ENCODE results near the gene TRAFD1.

The TRAFD1 gene

GRCh38 chr12:112170376-112170775 is 45.0 kb downstream of the TRAFD1 start:
- DNase-seq (ENCODE audit: insufficient read length, low spot score) (no peak), FAIRE-seq (no peak)
- TF ChIP-seq CTCF (IDR thresholded peaks at IDR 0.05; ENCODE audit: insufficient read depth, missing control alignments): peak; percentile 40

DNA sequence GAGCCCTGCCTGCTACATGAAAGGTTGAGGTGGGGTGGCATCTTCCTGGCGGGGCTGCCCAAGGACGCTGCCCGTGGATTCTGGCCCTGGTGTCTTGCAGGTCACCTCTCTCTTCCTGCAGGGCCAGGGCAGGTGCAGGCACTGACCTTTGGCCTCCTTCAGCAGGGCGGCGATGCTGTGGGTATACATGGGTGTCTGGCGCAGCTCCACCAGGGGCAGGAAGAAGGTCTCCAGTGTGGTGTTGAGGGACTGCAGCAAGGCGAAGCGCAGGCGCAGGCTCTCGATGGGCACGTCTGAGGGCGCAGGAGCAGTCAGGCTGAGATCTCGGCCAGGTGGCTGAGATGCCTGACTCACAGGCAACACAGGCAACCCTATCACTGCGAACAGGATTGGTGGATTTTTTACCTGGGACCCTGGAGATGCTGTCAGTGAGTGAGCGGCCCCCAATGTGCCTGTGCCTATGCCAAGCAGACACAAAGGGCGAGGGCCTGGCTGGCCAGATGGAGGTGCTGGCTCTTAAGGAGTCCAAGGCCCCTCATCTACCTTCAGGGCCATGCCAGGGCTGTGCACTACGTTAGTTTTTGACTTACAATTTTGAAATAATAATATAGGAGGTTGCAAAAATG is 45.7 kb downstream of the TRAFD1 start:
- no peak for TF ChIP-seq CTCF (IDR thresholded peaks at IDR 0.05; ENCODE audit: insufficient read depth, missing control alignments)
- FAIRE-seq (no peak), DNase-seq (ENCODE audit: insufficient read length, low spot score) (no peak)

GRCh38 chr12:112172556-112173324 is 47.4 kb downstream of the TRAFD1 start:
- TF ChIP-seq CTCF (IDR thresholded peaks at IDR 0.05; ENCODE audit: insufficient read depth, missing control alignments): no peak
- no peak for FAIRE-seq

DNA sequence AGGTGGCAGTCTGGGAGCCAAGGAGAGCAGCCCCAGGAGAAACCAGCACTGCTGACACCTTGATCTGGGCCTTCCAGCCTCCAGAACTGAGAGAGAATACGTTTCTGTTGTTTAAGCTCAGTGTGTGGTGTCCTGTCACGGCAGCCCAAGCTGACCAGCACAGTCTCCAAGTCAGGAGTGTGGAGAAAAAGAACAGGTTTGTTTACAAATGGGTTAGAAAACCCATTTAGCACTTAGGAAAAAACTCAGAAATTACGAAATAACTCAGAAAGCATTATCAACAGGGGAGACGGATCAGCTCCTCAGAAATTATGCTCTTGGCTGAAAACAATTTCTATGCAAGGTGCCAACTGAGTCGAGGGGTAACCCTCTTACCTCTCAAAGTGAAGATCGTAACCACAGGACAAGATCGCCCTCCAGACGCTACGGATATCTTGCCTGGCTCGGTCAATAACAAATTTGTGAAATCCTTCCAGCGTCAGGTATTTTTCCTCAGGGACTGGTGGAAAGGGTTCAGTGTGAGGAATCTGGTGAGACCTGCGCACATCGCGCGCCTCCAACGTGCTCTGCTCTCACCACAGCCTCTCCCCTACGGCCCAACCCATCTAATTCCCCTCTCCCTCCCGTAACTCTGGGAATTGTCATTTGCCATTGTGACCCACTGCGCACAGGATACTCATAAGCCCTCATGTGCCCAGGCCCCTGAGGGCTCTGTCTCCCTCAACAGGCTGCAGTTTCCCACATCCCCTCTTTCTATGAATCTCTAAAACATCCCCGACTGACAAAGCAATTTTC is 50.2 kb downstream of the TRAFD1 start:
- DNase-seq (ENCODE audit: insufficient read length, low spot score): no peak
- TF ChIP-seq CTCF (IDR thresholded peaks at IDR 0.05; ENCODE audit: insufficient read depth, missing control alignments): no peak
- no peak for FAIRE-seq

More at GRCh38 chr12:112172556-112173324, 47.4 kb downstream of the TRAFD1 start:
- no peak for DNase-seq (ENCODE audit: insufficient read length, low spot score)

- FAIRE-seq: no peak
- DNase-seq (ENCODE audit: insufficient read length, low spot score): no peak
- TF ChIP-seq CTCF (IDR thresholded peaks at IDR 0.05; ENCODE audit: insufficient read depth, missing control alignments): no peak
Observed at GRCh38 chr12:112176321-112177010, 51.1 kb downstream of the TRAFD1 start.

DNA sequence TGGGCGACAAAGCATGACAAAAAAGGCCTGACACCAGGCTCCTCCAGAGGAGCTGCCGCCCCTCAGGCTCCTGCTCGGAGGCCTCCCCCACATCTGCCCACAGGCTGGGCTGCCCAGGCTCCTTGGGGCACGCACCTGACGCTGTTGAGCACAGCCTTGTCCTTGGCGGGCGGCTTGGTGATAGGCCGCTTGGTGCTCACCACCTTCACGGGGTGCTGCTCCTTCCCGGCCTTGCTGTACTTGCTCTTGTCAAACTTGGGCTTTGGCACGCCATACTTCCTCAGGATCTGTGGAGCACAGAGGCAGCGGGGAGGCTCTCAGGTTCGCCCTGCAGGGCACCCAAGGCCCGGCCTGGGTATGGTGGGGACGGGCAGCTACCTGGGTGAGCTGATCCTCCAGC is 53.4 kb downstream of the TRAFD1 start:
- FAIRE-seq (no peak), DNase-seq (ENCODE audit: insufficient read length, low spot score) (no peak)
- no peak for TF ChIP-seq CTCF (IDR thresholded peaks at IDR 0.05; ENCODE audit: insufficient read depth, missing control alignments)
